Astrocyte (in vitro differentiated cells and primary cell): Measurements from ENCODE around the gene RAB40B. TPM values are rescaled to one million over a fixed set of nuclear protein-coding genes. Genes with fewer than 3 reads are reported as not detected.

Experiments used
- DNase-seq: peaks from one replicate; pipeline ENCODE4 v3.0.0-alpha.2; 2010; ENCODE audit warnings: low read depth
- FAIRE-seq: peaks from 2 replicates; lab custom pipeline; 2011; peaks lifted over from hg19 to GRCh38; lab: Jason Lieb, UNC
- H2AFZ ChIP-seq: 2 replicates; pipeline ENCODE4 v1.6.0; 2012; ENCODE audit warnings: low read depth, low read length, inconsistent platforms
- H3K27ac ChIP-seq: 2 replicates; pipeline ENCODE4 v1.5.1; 2011; ENCODE audit warnings: low read depth, low read length, inconsistent platforms
- H3K27me3 ChIP-seq: 2 replicates; pipeline ENCODE4 v1.6.0; 2011; ENCODE audit warnings: low read length, inconsistent platforms; ENCODE audit not compliant: insufficient read depth
- H3K36me3 ChIP-seq: 2 replicates; pipeline ENCODE4 v1.5.1; 2011; ENCODE audit warnings: low read length, inconsistent platforms; ENCODE audit not compliant: insufficient read depth
- H3K4me1 ChIP-seq: 2 replicates; pipeline ENCODE4 v1.5.1; 2011; ENCODE audit warnings: low read length, inconsistent platforms; ENCODE audit not compliant: insufficient read depth
- H3K4me2 ChIP-seq: 2 replicates; pipeline ENCODE4 v1.6.0; 2012; ENCODE audit warnings: low read length, inconsistent platforms
- H3K4me3 ChIP-seq: 2 replicates; pipeline ENCODE4 v1.5.1; 2011; ENCODE audit warnings: low read depth, mild to moderate bottlenecking, low read length, inconsistent platforms; ENCODE audit not compliant: insufficient read depth
- H3K79me2 ChIP-seq: 2 replicates; pipeline ENCODE4 v1.6.0; 2012; ENCODE audit warnings: mild to moderate bottlenecking, low read length, inconsistent platforms; ENCODE audit not compliant: insufficient read depth
- H3K9ac ChIP-seq: 2 replicates; pipeline ENCODE4 v1.6.0; 2012; ENCODE audit warnings: mild to moderate bottlenecking, low read length, inconsistent platforms
- H3K9me3 ChIP-seq: 2 replicates; pipeline ENCODE4 v1.5.1; 2012; ENCODE audit warnings: low read depth, mild to moderate bottlenecking, low read length, inconsistent platforms; ENCODE audit not compliant: insufficient read depth
- H4K20me1 ChIP-seq: 2 replicates; pipeline ENCODE4 v1.6.0; 2012; ENCODE audit warnings: low read length, inconsistent platforms; ENCODE audit not compliant: insufficient read depth
- H3K27ac Mint-ChIP-seq: one replicate; pipeline ENCODE4 v1.8.0; 2021; ENCODE audit warnings: mild to moderate bottlenecking, mixed read lengths; ENCODE audit not compliant: unreplicated experiment
- H3K27me3 Mint-ChIP-seq: one replicate; pipeline ENCODE4 v1.8.0; 2021; ENCODE audit warnings: low read depth, mixed read lengths; ENCODE audit not compliant: unreplicated experiment
- H3K36me3 Mint-ChIP-seq: one replicate; pipeline ENCODE4 v1.8.0; 2021; ENCODE audit warnings: low read depth, mixed read lengths; ENCODE audit not compliant: unreplicated experiment
- H3K4me1 Mint-ChIP-seq: one replicate; pipeline ENCODE4 v1.8.0; 2021; ENCODE audit warnings: low read depth, mixed read lengths; ENCODE audit not compliant: unreplicated experiment
- H3K4me3 Mint-ChIP-seq: one replicate; pipeline ENCODE4 v1.8.0; 2021; ENCODE audit warnings: mild to moderate bottlenecking, moderate library complexity, mixed read lengths; ENCODE audit not compliant: unreplicated experiment
- H3K9me3 Mint-ChIP-seq: one replicate; pipeline ENCODE4 v1.8.0; 2021; ENCODE audit warnings: mild to moderate bottlenecking, mixed read lengths; ENCODE audit not compliant: unreplicated experiment
- EZH2 ChIP-seq: IDR thresholded peaks from 2 replicates; pipeline ENCODE4 v1.6.1; 2012; ENCODE audit warnings: mild to moderate bottlenecking, low read length, inconsistent platforms; ENCODE audit not compliant: insufficient read depth
- total RNA-seq: library from RNA; stranded (reverse); gene quantifications from 2 replicates; pipeline ENCODE4 v1.2.1, GENCODE V29; 2021
- TF ChIP-seq, protein P1 (sequence below): IDR thresholded peaks from 2 replicates; pipeline ENCODE4 v1.5.1; 2011; ENCODE audit warnings: low read depth, mild to moderate bottlenecking, inconsistent platforms, low read length, moderate library complexity; ENCODE audit not compliant: insufficient read depth

The RAB40B gene
- total RNA-seq, 1 donor from 2014 or later, result 15.8 TPM

DNA sequence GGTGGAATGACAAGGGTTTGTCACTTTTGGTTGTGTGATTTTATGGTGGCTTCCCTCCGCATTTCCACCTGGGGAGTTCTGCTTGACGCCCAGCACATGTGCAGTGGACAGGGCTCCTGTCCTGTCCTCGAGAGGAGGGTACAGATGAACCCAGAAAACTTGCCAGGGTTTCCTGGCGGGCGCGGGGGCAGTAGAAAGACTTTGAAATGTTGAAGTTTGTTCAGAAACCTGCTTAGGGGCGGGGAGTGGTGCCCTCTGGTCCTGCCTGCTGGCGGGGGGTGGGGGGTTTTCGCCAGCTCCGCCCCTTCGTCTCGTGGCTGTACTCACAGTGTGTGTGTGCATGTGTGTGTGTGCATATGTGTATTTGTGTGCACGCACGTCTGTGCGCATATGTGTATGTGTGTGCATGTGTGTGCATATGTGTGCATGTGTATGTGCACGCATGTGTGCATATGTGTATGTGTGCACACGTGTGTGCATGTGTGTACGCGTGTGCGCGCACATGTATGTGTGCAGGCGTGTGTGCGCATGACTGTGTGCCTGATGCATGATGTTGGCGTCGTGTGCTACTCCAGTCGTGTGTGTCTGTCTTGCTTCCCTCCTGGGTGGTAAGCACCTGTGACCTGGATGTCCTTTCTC, 24.8 kb upstream of the RAB40B start:
- Histone ChIP-seq H3K36me3 (peaks cover 8% of the 10 kb centered on the region), H3K9me3 (no peaks in the 10 kb centered on the region), H3K9ac (no peak overlapping the region), H3K4me2 (no peak overlapping the region), H3K79me2 (peaks cover 6% of the 10 kb centered on the region), H3K27me3 (no peaks in the 10 kb centered on the region), H3K4me3 (no peak overlapping the region), H4K20me1 (peaks cover 6% of the 10 kb centered on the region), H3K27ac (no peak overlapping the region), H3K4me1 (no peaks in the 10 kb centered on the region), H2AFZ (no peak overlapping the region)
- Mint-ChIP-seq H3K9me3 (no peaks in the 10 kb centered on the region), H3K27ac (no peak overlapping the region), H3K27me3 (no peaks in the 10 kb centered on the region), H3K36me3 (peaks cover 24% of the 10 kb centered on the region), H3K4me1 (no peaks in the 10 kb centered on the region), H3K4me3 (no peak overlapping the region)
- FAIRE-seq, result no peak
- TF ChIP-seq, protein P1, sequence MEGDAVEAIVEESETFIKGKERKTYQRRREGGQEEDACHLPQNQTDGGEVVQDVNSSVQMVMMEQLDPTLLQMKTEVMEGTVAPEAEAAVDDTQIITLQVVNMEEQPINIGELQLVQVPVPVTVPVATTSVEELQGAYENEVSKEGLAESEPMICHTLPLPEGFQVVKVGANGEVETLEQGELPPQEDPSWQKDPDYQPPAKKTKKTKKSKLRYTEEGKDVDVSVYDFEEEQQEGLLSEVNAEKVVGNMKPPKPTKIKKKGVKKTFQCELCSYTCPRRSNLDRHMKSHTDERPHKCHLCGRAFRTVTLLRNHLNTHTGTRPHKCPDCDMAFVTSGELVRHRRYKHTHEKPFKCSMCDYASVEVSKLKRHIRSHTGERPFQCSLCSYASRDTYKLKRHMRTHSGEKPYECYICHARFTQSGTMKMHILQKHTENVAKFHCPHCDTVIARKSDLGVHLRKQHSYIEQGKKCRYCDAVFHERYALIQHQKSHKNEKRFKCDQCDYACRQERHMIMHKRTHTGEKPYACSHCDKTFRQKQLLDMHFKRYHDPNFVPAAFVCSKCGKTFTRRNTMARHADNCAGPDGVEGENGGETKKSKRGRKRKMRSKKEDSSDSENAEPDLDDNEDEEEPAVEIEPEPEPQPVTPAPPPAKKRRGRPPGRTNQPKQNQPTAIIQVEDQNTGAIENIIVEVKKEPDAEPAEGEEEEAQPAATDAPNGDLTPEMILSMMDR, result no peak
- no peak for TF ChIP-seq EZH2
- DNase-seq, result no peak

DNA sequence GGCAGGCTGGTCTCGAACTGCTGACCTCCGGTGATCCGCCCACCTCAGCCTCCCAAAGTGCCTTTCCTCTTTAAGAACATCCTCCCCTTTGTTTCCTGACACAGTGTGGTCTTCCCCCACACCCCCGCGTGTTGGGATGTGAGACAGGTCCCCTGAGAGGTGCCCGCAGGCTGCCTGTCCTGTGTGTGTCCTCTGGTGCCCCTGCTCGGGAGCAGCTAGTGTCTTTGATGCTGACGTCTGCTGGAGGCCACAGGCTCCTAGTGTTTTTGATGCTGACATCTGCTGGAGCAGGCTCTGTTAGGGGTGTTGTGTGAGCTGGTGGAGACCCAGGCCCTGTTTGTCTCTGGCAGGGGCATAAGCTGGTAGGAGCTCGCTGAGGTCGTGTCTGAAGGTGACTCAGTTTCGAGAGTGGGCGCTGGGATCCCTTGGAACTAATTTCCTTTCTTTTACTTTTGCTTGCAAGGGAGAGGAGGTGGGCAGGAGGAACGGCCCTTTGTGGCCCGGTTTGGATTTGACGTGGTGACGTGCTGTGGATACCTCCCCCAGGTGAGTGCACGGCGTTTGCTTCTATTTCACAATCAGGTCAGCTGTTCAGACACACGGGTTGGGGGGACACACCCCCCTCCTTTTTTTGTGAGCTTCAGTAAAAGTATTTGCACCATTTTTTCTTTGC, 24.0 kb upstream of the RAB40B start:
- DNase-seq (no peak), FAIRE-seq (no peak)
- Histone ChIP-seq H3K36me3 (peaks cover 8% of the 10 kb centered on the region), H3K27ac (no peak overlapping the region), H4K20me1 (peaks cover 15% of the 10 kb centered on the region), H2AFZ (no peak overlapping the region), H3K9ac (no peak overlapping the region), H3K4me3 (no peak overlapping the region), H3K79me2 (peaks cover 14% of the 10 kb centered on the region), H3K27me3 (no peaks in the 10 kb centered on the region), H3K4me1 (peaks cover 5% of the 10 kb centered on the region), H3K9me3 (no peaks in the 10 kb centered on the region), H3K4me2 (no peak overlapping the region)
- Mint-ChIP-seq H3K36me3 (peaks cover 20% of the 10 kb centered on the region), H3K4me1 (peaks cover 5% of the 10 kb centered on the region), H3K4me3 (no peak overlapping the region), H3K27ac (peak overlapping the region; percentile 5), H3K27me3 (no peaks in the 10 kb centered on the region), H3K9me3 (no peaks in the 10 kb centered on the region)
- TF ChIP-seq, protein P1, result no peak
- no peak for TF ChIP-seq EZH2

DNA sequence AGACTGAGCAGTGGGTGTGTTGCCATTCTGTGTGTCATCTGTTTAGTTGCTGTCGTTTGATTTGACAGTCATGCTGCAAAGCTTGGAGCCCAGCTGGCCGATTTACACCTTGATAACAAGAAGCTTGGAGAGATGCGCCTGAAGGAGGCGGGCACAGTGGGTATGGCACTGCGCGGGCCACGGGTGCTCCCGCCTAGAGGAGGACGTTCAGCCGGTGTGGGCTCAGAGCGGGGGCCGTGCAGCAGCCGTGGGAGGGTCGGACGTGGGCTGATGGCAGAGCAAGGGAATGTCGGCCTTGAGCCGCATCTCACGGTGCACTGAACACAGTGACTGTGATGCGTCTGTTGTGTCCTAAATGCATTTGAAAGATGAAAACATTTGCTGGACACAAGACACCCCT, 21.7 kb upstream of the RAB40B start:
- Histone ChIP-seq H3K27ac (no peak overlapping the region), H3K4me2 (no peak overlapping the region), H4K20me1 (peaks cover 15% of the 10 kb centered on the region), H3K9ac (no peak overlapping the region), H3K79me2 (peaks cover 21% of the 10 kb centered on the region), H3K36me3 (peaks cover 3% of the 10 kb centered on the region), H3K4me3 (no peak overlapping the region), H2AFZ (no peak overlapping the region), H3K27me3 (no peaks in the 10 kb centered on the region), H3K9me3 (no peaks in the 10 kb centered on the region), H3K4me1 (peaks cover 10% of the 10 kb centered on the region)
- no peak for DNase-seq
- TF ChIP-seq, protein P1, result no peak
- no peak for TF ChIP-seq EZH2
- peaks cover 5% of the 10 kb centered on the region for H3K4me1 Mint-ChIP-seq
- H3K27ac Mint-ChIP-seq, result no peak overlapping the region
- H3K4me3 Mint-ChIP-seq, result no peak overlapping the region
- no peaks in the 10 kb centered on the region for H3K9me3 Mint-ChIP-seq
- peaks cover 12% of the 10 kb centered on the region for H3K36me3 Mint-ChIP-seq
- FAIRE-seq, result no peak
- no peaks in the 10 kb centered on the region for H3K27me3 Mint-ChIP-seq
